SU-DHL-6 (cell line): ENCODE results near the gene GRIA2.

Source experiments
- H2AFZ ChIP-seq: fragments of 200-600 bp; sonication (generic); 2 replicates; pipeline ENCODE4 v1.6.1; 2014; ENCODE audit warnings: low read depth, mild to moderate bottlenecking, moderate library complexity, mixed read lengths, antibody characterized with exemption, low read length; ENCODE audit not compliant: severe bottlenecking
- H3F3A ChIP-seq: fragments of 200-600 bp; shearing (Covaris generic); 2 replicates; pipeline ENCODE4 v1.6.0; 2016; ENCODE audit warnings: antibody characterized with exemption, mild to moderate bottlenecking; ENCODE audit not compliant: insufficient read depth
- H3K27ac ChIP-seq: fragments of 200-600 bp; sonication (generic); 2 replicates; pipeline ENCODE4 v1.5.1; 2016; ENCODE audit warnings: low read depth, mild to moderate bottlenecking, low read length, moderate library complexity, mixed read lengths
- H3K27me3 ChIP-seq: fragments of 200-600 bp; sonication (generic), shearing (Covaris generic); 2 replicates; pipeline ENCODE4 v1.6.0; 2014; ENCODE audit warnings: mild to moderate bottlenecking, low read length
- H3K36me3 ChIP-seq: fragments of 200-600 bp; sonication (generic); 2 replicates; pipeline ENCODE4 v1.6.1; 2014; ENCODE audit warnings: mild to moderate bottlenecking, low read length, mixed read lengths
- H3K4me2 ChIP-seq: fragments of 300-600, 200-600 bp; shearing (Covaris generic), sonication (generic); 2 replicates; pipeline ENCODE4 v1.6.0; 2014; ENCODE audit warnings: low read length, low read depth, mild to moderate bottlenecking; ENCODE audit not compliant: poor library complexity, severe bottlenecking
- H3K4me3 ChIP-seq: fragments of 200-600 bp; sonication (generic); 2 replicates; pipeline ENCODE4 v1.5.1; 2014; ENCODE audit warnings: antibody characterized with exemption, low read length, mild to moderate bottlenecking, mixed read lengths; ENCODE audit not compliant: insufficient read depth, poor library complexity, severe bottlenecking
- H3K79me2 ChIP-seq: fragments of 200-600 bp; sonication (generic); 2 replicates; pipeline ENCODE4 v1.6.1; 2014; ENCODE audit warnings: mild to moderate bottlenecking, low read length, moderate library complexity; ENCODE audit not compliant: insufficient read depth
- H3K9ac ChIP-seq: fragments of 200-600 bp; sonication (generic); 2 replicates; pipeline ENCODE4 v1.7.0; 2014; ENCODE audit warnings: mild to moderate bottlenecking, low read length
- H3K9me2 ChIP-seq: fragments of 200-600 bp; sonication (generic); replicated peaks from 2 replicates; pipeline ENCODE4 v1.6.1; 2014; ENCODE audit warnings: low read length; ENCODE audit not compliant: insufficient read depth
- H3K9me3 ChIP-seq: fragments of 200-600 bp; sonication (generic); 2 replicates; pipeline ENCODE4 v1.6.1; 2014; ENCODE audit warnings: low read length, mixed read lengths; ENCODE audit not compliant: insufficient read depth
- H4K20me1 ChIP-seq: fragments of 200-600 bp; sonication (generic); 2 replicates; pipeline ENCODE4 v1.6.1; 2014; ENCODE audit warnings: low read depth, mild to moderate bottlenecking, antibody characterized with exemption, low read length, moderate library complexity, mixed read lengths
- EZH2phosphoT487 ChIP-seq: fragments of 200-600 bp; sonication (generic), shearing (Covaris generic); conservative IDR thresholded peaks from 2 replicates; pipeline ENCODE4 v1.6.1; 2018; ENCODE audit warnings: mild to moderate bottlenecking, antibody characterized with exemption, low read length, moderate library complexity, mixed read lengths
- TF ChIP-seq, protein P1 (sequence below): fragments of 200-600 bp; sonication (generic); IDR thresholded peaks from one replicate; pipeline ENCODE4 v1.5.1; 2017; ENCODE audit warnings: antibody characterized with exemption, mild to moderate bottlenecking, low read length, moderate library complexity; ENCODE audit not compliant: insufficient read depth, poor library complexity, severe bottlenecking

GRIA2 gene

DNA sequence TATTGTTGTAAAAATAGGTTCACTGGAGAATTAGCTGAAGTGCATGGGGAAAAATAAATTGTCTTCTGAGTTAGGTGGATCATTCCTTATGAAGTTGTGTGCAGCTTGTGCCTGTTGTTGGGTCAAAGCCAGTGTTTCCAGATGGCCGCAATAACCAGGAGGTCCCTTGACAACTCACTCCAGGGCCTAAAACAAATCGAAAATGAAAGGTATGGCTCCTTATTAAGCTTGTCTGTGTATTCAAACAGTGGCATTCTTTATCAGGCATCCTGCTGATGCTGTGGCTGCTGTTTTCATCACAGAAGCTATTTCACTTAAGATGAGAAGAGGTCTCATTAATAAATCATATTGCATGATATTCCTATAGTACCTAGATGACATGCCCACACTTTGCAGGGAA is 80.2 kb downstream of the GRIA2 start:
- Histone ChIP-seq H3K27me3 (no peaks in the 10 kb centered on the region), H3K9me2 (no peaks in the 10 kb centered on the region), H4K20me1 (no peaks in the 10 kb centered on the region), H3K4me3 (no peak overlapping the region), H3K36me3 (no peaks in the 10 kb centered on the region), H3K4me2 (no peak overlapping the region), H3K79me2 (no peaks in the 10 kb centered on the region), H3F3A (no peaks in the 10 kb centered on the region), H2AFZ (no peak overlapping the region), H3K9me3 (no peaks in the 10 kb centered on the region), H3K9ac (no peak overlapping the region), H3K27ac (no peak overlapping the region)
- TF ChIP-seq EZH2phosphoT487: no peak
- TF ChIP-seq, protein P1, sequence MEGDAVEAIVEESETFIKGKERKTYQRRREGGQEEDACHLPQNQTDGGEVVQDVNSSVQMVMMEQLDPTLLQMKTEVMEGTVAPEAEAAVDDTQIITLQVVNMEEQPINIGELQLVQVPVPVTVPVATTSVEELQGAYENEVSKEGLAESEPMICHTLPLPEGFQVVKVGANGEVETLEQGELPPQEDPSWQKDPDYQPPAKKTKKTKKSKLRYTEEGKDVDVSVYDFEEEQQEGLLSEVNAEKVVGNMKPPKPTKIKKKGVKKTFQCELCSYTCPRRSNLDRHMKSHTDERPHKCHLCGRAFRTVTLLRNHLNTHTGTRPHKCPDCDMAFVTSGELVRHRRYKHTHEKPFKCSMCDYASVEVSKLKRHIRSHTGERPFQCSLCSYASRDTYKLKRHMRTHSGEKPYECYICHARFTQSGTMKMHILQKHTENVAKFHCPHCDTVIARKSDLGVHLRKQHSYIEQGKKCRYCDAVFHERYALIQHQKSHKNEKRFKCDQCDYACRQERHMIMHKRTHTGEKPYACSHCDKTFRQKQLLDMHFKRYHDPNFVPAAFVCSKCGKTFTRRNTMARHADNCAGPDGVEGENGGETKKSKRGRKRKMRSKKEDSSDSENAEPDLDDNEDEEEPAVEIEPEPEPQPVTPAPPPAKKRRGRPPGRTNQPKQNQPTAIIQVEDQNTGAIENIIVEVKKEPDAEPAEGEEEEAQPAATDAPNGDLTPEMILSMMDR: no peak

DNA sequence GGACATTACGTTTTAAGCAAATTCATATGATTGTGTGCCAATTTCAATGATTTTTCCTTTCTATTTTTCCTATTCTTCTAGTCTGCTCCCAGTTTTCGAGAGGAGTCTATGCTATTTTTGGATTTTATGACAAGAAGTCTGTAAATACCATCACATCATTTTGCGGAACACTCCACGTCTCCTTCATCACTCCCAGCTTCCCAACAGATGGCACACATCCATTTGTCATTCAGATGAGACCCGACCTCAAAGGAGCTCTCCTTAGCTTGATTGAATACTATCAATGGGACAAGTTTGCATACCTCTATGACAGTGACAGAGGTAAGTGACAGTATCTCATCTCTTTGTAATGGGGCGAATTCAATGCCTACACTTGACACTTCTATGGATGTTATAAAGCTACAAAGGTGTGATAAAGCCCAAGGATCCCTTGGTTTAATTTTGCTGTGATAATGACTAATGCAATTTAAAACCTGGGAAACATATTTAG is 83.0 kb downstream of the GRIA2 start:
- no peak overlapping the region for H2AFZ ChIP-seq
- H3K4me3 ChIP-seq: no peak overlapping the region
- H3K4me2 ChIP-seq: no peak overlapping the region
- no peaks in the 10 kb centered on the region for H3K27me3 ChIP-seq
- no peaks in the 10 kb centered on the region for H3K36me3 ChIP-seq
- no peaks in the 10 kb centered on the region for H3K9me2 ChIP-seq
- H3K9me3 ChIP-seq: no peaks in the 10 kb centered on the region
- no peak for TF ChIP-seq EZH2phosphoT487
- TF ChIP-seq, protein P1: no peak
- H3K79me2 ChIP-seq: no peaks in the 10 kb centered on the region
- H3K9ac ChIP-seq: no peak overlapping the region
- no peaks in the 10 kb centered on the region for H4K20me1 ChIP-seq
- no peak overlapping the region for H3K27ac ChIP-seq
- no peaks in the 10 kb centered on the region for H3F3A ChIP-seq

DNA sequence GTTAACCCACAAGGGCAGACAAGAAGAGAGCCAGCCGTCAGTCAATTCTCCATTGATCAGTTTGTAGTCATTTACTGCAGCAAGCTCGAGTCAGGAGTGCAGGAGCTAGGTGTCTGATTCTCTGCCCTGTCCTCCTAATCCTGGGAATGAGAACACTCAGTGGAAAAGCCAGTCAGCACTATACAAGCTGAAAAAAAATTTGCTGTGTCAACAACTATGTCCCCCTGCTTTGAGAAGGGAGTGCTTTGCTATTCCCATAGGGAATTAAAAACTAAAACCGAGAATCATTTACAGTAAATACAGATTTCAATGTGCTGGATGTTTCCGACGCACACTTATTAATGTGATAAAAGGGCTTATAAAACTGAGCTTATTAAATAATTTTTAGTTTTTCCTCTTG is 84.2 kb downstream of the GRIA2 start:
- no peaks in the 10 kb centered on the region for H3K9me3 ChIP-seq
- no peak overlapping the region for H3K9ac ChIP-seq
- H3K27me3 ChIP-seq: no peaks in the 10 kb centered on the region
- H3K4me2 ChIP-seq: no peak overlapping the region
- H3K4me3 ChIP-seq: no peak overlapping the region
- no peaks in the 10 kb centered on the region for H3F3A ChIP-seq
- H3K36me3 ChIP-seq: no peaks in the 10 kb centered on the region
- no peak overlapping the region for H2AFZ ChIP-seq
- H3K27ac ChIP-seq: no peak overlapping the region
- H4K20me1 ChIP-seq: no peaks in the 10 kb centered on the region
- no peaks in the 10 kb centered on the region for H3K9me2 ChIP-seq
- no peaks in the 10 kb centered on the region for H3K79me2 ChIP-seq
- TF ChIP-seq, protein P1: no peak
- TF ChIP-seq EZH2phosphoT487: no peak
